Chondrocyte (in vitro differentiated cells): Measurements from ENCODE around the gene ZNF248. TPM values are rescaled to one million over a fixed set of nuclear protein-coding genes. Genes with fewer than 3 reads are reported as not detected.

Experiments
- DNase-seq: peaks from one replicate; pipeline ENCODE4 v3.0.0; 2021; ENCODE audit warnings: mixed read lengths, low spot score
- H3K27ac Mint-ChIP-seq: one replicate; pipeline ENCODE4 v1.8.0; 2021; ENCODE audit warnings: mild to moderate bottlenecking, moderate library complexity, mixed read lengths; ENCODE audit not compliant: unreplicated experiment
- H3K27me3 Mint-ChIP-seq: 2 replicates; pipeline ENCODE4 v1.8.0; 2021; ENCODE audit warnings: low read depth, mixed read lengths
- H3K36me3 Mint-ChIP-seq: 2 replicates; pipeline ENCODE4 v1.8.0; 2021; ENCODE audit warnings: low read depth, mixed read lengths
- H3K4me1 Mint-ChIP-seq: 2 replicates; pipeline ENCODE4 v1.8.0; 2021; ENCODE audit warnings: low read depth, mild to moderate bottlenecking, mixed read lengths
- H3K4me3 Mint-ChIP-seq: one replicate; pipeline ENCODE4 v1.8.0; 2021; ENCODE audit warnings: mild to moderate bottlenecking, moderate library complexity, mixed read lengths; ENCODE audit not compliant: unreplicated experiment
- H3K9me3 Mint-ChIP-seq: 2 replicates; pipeline ENCODE4 v1.8.0; 2021; ENCODE audit warnings: low read depth, mixed read lengths
- long read RNA-seq: library from polyadenylated mRNA; stranded (forward); transcript quantifications from one replicate; pipeline ENCODE4 v2.0.0, GENCODE V29; 2021
- total RNA-seq: library from RNA; stranded (reverse); gene quantifications from 3 replicates; pipeline ENCODE4 v1.2.1, GENCODE V29; 2021
- TF ChIP-seq, protein P1 (sequence below): fragments of 200-600 bp; sonication (generic); IDR thresholded peaks from 2 replicates; pipeline ENCODE4 v1.5.0; 2021; ENCODE audit warnings: antibody characterized with exemption, mild to moderate bottlenecking, moderate library complexity

Gene ZNF248
- total RNA-seq, result 4.8 to 5.7 TPM (median 4.9 TPM) in 3 replicates
- long read RNA-seq, full-length matches to known transcripts, result 5 of 11 reads
- long read RNA-seq, partial matches to known transcripts, result 4 of 11 reads
- long read RNA-seq, other reads (novel, unspliced or antisense), result 2 of 11 reads

DNA sequence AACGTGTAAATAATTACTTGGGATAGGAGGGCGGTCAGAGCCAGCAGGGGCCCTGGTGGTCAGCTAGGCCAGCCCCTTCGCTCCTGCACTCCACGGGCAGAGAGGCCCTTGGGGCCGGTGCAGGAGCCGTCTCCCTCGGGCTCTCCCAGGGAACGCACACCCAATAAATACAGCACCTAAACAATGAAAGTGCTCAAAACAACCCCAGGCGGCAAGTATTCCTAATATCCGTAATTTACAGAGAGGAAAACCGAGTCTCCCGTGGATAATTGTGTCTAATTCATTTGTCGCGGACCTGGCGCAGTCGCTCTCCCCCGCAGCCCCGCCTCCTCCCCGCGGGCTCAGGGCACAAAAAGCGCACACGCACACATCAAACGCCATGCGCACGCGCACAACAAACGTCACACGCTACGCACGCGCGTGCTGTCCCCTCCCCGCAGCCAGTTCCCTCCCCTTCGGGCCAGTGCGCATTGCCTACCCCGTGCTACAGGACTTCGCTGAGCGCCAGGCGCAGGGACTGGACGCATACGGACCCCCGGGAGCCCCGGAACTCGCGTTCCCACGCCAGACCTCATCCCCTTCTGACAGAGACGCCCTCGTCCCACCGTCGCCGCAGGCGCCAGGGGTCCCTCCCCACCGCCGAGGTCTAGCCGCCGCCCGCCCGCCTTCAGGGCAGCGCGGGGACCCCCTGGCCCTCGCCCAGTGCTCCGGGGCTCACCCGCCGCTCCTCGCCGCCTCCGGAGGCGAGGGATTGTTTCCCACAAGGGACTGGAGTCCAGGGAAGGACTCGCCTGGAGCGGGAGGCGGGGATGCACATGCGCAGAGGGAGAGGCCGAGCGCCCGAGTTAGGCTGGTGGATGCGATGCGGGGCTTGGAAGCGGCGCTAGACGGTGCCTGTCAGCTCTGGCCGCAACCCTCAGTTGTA lies at the start of gene ZNF248:
ZNF248 (minus strand) TSS at position 324 of the 925 bp plus-strand sequence. CDS start 1,300 bp downstream, outside the sequence.
- H3K4me1 Mint-ChIP-seq, result peaks cover 22% of the 10 kb centered on the region
- H3K4me3 Mint-ChIP-seq, result peak within 1 kb of the TSS; percentile 81
- H3K27me3 Mint-ChIP-seq, result no peaks in the 10 kb centered on the region
- H3K36me3 Mint-ChIP-seq, result peaks cover 2% of the 10 kb centered on the region
- H3K27ac Mint-ChIP-seq, result peak within 1 kb of the TSS; percentile 82
- peak; percentile 95 for DNase-seq
- H3K9me3 Mint-ChIP-seq, result peaks cover 24% of the 10 kb centered on the region
- TF ChIP-seq, protein P1, sequence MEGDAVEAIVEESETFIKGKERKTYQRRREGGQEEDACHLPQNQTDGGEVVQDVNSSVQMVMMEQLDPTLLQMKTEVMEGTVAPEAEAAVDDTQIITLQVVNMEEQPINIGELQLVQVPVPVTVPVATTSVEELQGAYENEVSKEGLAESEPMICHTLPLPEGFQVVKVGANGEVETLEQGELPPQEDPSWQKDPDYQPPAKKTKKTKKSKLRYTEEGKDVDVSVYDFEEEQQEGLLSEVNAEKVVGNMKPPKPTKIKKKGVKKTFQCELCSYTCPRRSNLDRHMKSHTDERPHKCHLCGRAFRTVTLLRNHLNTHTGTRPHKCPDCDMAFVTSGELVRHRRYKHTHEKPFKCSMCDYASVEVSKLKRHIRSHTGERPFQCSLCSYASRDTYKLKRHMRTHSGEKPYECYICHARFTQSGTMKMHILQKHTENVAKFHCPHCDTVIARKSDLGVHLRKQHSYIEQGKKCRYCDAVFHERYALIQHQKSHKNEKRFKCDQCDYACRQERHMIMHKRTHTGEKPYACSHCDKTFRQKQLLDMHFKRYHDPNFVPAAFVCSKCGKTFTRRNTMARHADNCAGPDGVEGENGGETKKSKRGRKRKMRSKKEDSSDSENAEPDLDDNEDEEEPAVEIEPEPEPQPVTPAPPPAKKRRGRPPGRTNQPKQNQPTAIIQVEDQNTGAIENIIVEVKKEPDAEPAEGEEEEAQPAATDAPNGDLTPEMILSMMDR, result no peak

DNA sequence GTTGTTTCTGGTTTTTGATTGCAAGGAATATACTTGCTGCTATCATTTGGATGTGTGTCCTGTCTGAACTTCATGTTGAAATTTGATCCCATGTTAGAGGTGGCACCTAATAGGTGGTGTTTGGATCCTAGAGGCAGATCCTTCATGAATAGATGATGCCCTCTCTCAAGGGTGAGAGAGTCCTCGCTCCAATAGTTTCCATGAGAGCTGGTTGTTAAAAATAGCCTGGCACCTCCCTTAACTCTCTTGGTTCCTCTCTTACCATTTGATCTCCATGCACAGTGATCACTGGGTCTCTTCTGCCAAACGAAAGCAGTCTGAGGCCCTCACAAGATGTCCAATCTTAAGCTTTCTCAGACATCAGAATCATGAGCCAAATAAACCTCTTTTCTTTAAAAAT lies 49.0 kb upstream of the ZNF248 start:
- no peaks in the 10 kb centered on the region for H3K27me3 Mint-ChIP-seq
- TF ChIP-seq, protein P1, result no peak
- H3K4me3 Mint-ChIP-seq, result no peak overlapping the region
- H3K4me1 Mint-ChIP-seq, result no peaks in the 10 kb centered on the region
- no peaks in the 10 kb centered on the region for H3K36me3 Mint-ChIP-seq
- DNase-seq, result no peak
- H3K9me3 Mint-ChIP-seq, result peaks cover 22% of the 10 kb centered on the region
- H3K27ac Mint-ChIP-seq, result no peak overlapping the region

DNA sequence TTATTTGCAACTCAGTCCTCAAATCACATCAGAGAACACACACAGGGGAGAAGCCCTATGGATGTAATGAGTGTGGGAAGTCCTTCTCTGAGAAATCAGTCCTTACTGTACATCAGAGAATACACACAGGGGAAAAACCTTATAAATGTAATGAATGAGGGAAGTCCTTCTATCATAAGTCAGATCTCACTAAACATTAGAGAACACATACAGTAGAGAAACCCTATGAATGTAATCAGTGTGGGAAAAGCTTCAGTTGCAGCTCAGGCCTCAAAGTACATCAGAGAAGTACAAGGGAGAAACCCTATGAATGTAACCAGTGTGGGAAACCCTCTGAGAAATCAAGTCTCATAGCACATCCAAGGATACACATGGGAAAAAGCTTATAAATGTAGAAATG lies 39.0 kb upstream of the ZNF248 start:
- no peak for DNase-seq
- Mint-ChIP-seq H3K4me3 (no peak overlapping the region), H3K27me3 (no peaks in the 10 kb centered on the region), H3K27ac (no peak overlapping the region), H3K9me3 (peaks cover 37% of the 10 kb centered on the region), H3K36me3 (peaks cover 3% of the 10 kb centered on the region), H3K4me1 (no peaks in the 10 kb centered on the region)
- TF ChIP-seq, protein P1, result no peak

DNA sequence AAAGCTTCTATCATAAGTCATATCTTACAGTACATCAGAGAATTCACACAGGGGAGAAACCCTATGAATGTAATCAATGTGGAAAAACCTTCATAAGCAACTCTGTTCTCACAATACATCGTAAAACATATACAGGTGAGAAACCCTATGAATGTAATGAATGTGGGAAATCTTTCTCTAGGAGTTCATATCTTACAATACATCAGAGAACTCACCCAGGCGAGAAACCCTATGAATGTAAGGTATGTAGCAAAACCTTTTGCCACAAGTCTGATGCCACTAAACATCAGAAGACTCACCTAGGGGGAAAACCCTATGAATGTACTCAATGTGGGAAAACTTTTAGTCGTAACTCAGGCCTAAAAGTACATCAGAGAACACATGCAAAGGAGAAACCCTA lies 38.3 kb upstream of the ZNF248 start:
- no peaks in the 10 kb centered on the region for H3K4me1 Mint-ChIP-seq
- DNase-seq, result no peak

DNA sequence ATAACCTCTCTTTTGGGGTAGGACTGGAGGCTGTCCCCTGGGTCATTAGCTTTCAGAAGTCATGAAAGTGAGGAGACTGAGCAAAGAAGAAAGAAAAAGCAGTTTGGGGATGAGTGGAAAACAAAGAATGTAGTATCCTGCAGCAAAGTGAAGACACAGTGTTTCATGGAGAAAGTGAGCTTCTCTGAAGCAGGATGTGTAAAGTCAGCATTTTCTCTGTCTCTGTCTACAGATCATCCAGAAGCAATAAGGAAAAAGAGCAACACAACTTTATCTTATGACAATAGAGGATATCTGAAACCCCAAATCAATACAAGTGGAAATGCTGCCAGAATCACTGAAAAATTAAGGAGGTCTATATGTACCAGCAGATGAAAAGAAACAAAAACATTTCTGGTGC lies 28.4 kb upstream of the ZNF248 start:
- H3K36me3 Mint-ChIP-seq, result no peaks in the 10 kb centered on the region
- H3K27ac Mint-ChIP-seq, result no peak overlapping the region
- DNase-seq, result no peak
- peaks cover 40% of the 10 kb centered on the region for H3K9me3 Mint-ChIP-seq
- H3K27me3 Mint-ChIP-seq, result no peaks in the 10 kb centered on the region
- TF ChIP-seq, protein P1, result no peak
- no peaks in the 10 kb centered on the region for H3K4me1 Mint-ChIP-seq
- H3K4me3 Mint-ChIP-seq, result no peak overlapping the region

More for the DNA sequence above, 38.3 kb upstream of the ZNF248 start:
- H3K9me3 Mint-ChIP-seq, result peaks cover 42% of the 10 kb centered on the region
- H3K36me3 Mint-ChIP-seq, result peaks cover 3% of the 10 kb centered on the region
- no peak overlapping the region for H3K27ac Mint-ChIP-seq
- TF ChIP-seq, protein P1, result no peak
- H3K4me3 Mint-ChIP-seq, result no peak overlapping the region
- no peaks in the 10 kb centered on the region for H3K27me3 Mint-ChIP-seq
